GM12873 (cell line): ENCODE data around the gene ASB15.

Experiments
- CTCF ChIP-seq: IDR thresholded peaks from 2 replicates; pipeline ENCODE4 v1.5.1; 2012; ENCODE audit warnings: low read depth, mild to moderate bottlenecking, moderate library complexity, low read length, control low read depth; ENCODE audit not compliant: insufficient read depth; ENCODE audit errors: missing control alignments

ASB15 gene

GRCh38 chr7:123562121-123562520, 39.5 kb upstream of the ASB15 start:
- no peak for TF ChIP-seq CTCF

- TF ChIP-seq CTCF, result no peak
These were observed 32.1 kb upstream of the ASB15 start for GRCh38 chr7:123569352-123570010.

GRCh38 chr7:123570390-123571182, 31.0 kb upstream of the ASB15 start:
- TF ChIP-seq CTCF, result no peak

- TF ChIP-seq CTCF, result no peak
These were observed 30.4 kb upstream of the ASB15 start for GRCh38 chr7:123571187-123571586.

- TF ChIP-seq CTCF, result no peak
These were observed 29.9 kb upstream of the ASB15 start for GRCh38 chr7:123571684-123572083.

- TF ChIP-seq CTCF, result no peak
These were observed 28.3 kb upstream of the ASB15 start for GRCh38 chr7:123573341-123573740.

GRCh38 chr7:123573896-123574467, 27.6 kb upstream of the ASB15 start:
- no peak for TF ChIP-seq CTCF
